DMS53 (cell line): ENCODE measurements around the gene NPAS3.

Source experiments
- DNase-seq: peaks from one replicate; lab custom pipeline; 2025; lab: John Stamatoyannopoulos, UW

Gene NPAS3

DNA sequence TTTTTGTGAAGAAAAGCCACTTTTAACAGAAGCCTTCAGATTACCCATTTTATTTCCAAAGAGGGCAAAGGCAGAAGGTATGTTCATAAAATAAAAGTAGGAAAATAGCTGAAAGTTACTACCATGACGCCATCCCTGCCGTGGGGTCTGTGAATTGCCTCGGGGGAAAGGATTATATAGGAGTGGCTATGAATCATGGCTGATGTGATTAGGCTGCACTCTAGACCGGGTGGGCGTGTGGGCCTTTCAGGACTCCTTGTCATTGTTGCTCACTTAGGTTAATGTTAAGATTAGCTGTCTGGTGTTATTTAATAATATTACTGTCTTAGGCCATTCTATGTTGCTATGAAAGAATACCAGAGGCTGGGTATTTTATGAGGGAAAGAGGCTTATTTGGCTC is 816.7 kb downstream of the NPAS3 start:
- no peak for DNase-seq

DNA sequence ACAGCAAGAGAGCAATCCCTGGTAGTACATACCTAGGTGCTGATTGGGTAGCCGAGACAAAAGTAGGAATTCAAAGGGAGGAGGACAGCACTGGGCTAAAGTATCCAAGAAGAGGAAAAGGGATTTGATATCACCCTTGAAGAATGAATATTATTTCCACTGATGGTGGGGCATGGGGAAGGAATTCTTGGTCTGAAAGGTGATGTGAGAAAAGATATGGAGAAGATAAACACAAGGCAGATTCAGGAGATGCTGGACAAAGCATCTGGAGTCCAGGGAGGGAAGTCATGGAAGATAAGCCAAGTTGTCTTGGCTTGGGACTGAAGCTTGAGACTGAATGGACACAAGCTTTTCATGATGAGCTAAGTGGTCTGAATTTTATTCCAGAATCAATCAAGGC is 818.2 kb downstream of the NPAS3 start:
- DNase-seq, result no peak

DNA sequence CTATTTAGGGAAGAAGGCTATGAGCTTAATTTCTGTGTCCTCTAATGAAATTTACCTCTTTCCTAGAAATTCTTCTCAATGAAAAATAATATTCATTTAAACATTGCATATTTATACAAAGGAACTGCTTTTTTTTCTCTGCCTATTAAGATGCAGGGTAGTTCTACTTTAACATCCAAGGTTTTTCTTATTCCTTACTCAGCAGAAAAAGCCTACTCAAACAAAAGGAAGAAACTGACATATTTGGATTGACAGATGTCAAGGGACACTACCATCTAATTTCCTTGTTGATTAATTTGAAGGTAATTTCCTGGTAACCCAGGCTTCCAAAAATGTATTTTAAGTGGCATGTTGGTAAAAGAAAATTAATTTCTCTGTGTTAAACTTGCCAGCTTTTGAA is 819.9 kb downstream of the NPAS3 start:
- no peak for DNase-seq

DNA sequence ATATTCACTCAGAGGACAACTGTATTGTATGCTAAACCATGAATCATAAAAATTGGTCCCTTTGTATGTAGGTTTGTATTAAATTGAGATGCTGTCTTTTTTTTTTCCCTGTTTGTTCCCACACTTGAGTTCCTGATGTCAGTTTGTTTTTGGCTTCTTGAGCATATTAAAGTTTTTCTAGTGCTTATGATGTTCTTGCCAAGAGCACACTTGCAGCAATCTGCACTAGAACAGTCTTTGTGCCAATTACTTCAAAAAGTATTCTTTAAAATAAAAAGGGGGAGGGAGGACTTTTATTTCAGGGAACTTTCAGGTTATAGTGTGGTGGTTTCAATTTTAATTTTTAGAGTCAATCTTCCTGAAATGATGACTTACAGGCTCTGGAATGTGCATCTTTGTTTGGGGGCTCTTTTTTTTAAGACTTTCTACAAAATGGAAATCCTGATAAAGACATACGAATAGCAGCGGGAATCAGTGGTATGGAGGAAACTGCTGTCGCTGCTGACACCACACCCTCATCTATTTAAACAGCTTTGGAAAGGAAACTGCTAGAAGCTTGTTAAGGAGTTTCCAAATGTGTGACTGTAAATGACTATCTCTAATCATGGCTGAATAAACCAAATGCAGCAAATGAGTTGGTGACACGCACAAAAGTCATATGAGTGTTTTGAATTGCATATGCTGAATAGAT is 823.6 kb downstream of the NPAS3 start:
- DNase-seq, result no peak

DNA sequence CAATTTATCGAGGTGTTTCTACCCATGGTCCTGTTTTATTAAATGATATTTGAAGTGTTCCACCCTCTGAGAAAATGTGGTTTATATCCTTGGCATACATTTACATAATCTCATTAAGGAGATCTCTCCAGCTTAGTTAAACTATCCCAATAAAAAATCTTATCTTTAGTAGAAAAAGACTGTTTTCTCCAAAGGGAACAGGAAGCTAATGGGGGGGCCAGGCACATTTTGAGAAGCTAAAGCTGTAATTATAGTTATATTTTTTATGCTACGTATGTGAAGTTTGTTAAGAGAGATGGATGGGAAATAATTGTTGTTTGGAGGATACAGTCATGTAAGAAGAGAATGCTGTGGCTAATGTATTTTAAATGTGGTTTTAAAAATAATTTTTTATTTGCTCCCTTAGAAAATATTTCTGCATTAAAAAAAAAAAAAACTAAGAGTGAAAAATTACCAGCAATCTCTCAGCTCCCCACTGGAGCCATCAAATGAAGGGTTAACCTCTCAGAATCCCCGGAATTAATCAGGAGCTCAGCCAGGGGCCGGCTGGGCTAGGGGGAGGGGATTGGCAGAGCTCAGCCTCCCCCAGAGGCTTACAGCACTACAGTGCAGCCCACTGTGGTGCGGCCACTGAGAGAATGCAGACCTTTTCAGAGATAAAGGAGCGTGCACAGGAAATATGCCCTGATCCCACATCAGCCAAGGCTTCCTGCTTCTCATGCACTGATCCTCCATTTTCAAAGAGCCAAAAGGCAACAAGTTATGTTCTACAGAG is 826.4 kb downstream of the NPAS3 start:
- DNase-seq, result no peak

DNA sequence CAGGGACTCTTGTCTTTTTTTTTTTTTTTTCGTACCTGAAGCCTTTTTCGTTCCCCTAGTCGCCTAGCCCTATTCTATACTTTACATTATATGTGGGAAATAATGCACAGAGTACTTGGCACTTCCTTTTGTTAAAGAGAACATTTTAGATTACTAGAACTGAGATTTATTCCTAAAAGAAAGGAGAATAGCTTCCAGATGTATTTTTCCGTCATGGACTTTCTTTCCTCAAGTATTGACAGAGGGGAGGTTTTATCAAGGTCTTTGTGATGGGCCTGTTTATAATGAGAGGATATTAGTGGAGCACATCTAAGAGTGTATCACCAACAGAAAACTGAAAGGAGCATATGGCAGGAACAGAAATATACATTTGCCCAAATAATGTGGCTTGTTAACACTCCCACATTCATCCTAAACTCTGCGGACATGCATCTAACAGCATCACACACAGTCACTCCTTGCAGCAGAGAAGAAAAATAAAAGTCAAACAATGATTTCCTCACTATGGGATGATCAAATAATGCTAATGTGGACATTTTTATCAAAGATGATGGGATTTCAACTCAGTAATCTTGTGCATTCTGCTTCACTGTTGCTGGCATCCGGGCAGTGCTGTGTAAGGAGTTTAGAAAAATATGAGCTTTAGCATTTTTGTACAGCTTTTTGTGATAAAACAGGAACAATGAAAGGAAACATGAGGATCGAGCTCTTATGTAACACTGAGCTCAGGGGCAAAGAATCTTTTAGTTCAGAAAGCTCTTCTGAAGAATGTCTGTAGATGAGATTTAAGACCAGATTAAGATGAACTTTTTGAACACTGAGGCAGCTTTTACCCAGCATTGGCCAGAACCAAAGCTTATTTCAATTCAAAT is 829.1 kb downstream of the NPAS3 start:
- no peak for DNase-seq

DNA sequence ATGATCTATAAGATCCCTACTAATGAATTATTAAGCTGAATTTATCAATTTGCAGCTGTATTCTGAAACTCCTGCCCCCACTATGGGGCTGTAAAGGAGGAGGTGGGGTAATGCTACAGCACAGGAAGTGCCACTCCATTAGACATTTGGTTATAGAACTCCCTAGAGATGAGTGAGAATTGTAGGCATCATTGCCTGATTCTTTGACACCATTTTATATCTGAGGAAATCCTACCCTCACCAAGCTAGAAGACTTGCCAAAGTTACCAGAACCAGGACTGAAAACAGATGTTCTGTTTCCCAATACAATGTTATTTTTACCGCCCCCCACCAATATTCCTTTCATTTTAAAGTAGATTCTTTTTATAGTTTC is 829.8 kb downstream of the NPAS3 start:
- no peak for DNase-seq

DNA sequence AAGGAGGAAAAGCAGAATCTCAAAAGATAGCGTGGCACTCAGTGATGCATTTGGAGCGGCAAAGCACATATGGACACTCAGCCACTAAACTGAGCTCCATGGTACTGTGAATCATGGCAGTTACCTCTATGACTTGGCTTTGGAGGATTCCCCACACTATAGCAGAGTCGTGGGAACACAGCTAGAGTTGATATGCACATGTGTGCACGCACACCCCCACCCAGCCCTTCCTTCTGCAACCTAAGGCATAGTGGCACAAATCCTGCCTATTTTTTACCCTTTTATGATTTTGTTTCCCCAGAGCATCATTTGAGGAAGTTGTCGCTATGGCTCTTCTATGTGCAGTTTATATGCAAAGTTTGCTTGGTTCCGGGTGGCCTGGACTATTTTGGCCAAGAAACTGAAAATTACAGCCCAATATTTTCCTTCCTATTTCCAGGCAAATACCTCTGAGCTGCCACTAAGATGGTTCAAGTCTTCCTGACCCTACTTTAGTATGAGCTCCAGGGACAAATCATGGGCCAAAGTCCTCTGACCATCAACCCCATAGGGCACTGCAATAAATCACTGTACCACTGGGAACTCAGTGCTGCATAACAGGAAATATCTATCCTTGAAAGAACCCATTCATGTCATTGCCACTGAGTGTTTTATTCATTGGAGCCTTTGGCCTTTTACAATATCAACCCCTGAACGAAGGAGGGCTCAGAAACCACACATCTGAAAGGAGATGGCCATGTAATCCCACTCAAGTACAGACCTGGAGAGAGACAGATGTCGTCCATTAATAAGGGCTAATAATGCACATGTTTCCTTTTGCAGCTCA is 834.7 kb downstream of the NPAS3 start:
- no peak for DNase-seq

DNA sequence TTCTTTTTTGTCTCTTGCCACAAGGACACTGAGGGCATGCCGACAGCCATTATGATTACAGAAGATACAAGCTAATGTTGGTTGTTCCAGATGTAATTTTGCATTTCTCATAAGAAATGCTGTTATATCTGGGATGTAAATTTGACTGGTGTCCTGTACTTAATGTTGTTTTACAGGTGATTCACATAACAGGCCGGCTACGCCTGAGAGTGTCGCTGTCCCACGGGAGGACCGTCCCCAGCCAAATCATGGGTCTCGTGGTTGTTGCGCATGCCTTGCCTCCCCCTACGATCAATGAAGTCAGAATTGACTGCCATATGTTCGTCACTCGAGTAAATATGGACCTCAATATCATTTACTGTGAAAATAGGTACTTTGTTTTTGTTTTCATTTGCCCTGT is 835.5 kb downstream of the NPAS3 start:
- no peak for DNase-seq

DNA sequence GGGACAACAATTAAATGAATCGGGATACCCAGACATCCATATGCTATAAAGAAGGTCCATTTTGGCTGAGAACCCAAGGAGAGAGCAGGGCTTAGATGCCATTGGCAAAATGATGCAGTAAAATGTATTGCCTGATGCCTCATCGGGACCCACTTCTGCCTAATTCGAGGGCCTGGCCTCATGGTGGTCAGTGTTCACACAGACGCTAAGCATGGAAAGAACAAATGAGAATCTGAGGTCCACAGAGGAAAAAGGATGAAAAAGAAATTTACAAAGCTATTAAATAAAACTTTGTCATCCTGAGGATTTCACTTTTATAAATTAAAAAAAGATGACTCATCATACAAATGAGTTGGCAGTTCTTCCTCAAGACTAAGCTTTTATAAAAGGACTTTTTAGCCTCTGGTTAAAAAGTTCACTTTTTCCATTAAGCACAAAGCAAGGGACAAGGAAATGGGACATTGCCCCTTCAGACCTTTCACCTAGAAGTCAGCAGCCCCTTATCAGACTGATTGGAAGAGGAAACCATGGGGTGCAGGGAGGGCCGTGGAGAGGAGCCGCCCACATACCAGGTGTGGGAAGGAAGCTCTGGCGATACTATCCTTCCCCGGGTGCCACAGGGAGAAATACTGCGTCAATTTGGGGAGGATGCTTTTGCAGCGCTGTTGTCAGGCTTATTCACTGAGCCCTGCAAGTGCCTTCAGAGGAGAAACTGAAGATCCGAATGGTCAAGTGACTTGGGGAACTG is 836.2 kb downstream of the NPAS3 start:
- no peak for DNase-seq

DNA sequence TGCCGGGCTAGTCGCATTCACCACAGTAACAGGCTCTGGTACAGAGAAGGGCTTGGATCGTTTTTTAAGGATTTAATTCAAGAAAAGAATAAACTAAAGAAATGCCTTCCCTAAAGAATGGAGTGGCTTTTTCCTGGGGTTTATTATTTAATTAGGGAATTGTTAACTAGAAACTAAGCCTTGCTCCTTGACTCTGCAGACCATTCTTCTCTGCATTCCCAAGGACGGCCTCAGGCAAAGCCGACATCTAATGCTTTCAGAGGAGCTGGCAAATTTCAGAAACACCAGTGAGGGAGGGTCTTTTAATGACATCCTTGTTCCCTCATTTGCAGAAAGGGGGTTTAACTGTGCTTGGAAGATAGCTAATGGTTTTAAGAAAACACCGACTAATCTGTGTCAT is 838.2 kb downstream of the NPAS3 start:
- DNase-seq, result no peak

DNA sequence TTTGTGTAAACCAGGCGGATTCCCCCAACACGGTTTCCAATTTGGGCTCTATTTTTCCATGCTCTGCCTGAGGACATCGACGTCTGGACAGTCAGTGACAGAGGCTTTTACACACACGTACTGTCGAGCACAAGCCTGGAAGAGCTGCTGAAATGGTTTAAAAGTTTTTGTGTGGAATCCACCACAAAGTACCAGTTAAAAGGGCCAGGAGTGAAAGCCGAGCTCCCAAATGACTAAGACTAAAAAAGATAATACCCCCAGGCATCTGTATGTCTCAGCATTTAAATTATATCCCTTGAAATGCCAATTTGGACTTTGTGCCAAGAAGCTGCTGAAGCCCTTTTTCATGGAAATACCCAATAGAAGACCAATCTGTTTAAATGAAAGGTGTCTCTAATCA is 839.0 kb downstream of the NPAS3 start:
- DNase-seq, result no peak

DNA sequence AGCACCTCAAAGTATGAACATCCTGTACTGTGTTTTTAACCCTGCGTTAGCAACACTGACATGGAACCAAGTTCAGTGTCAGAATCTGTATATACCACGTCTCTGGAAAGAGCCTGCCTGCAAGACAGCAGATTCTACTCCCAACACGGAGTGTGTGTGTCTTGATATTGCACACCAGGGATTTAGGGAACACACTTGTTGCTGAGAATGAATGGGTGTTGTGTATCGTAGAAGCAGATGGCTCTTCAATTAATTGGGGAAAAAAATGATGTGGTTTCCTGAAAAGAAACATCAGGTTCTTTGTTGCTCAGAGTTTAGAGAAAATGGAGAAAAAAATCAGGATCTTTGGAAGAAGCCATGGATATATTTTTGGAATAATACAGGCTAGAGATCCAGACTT is 841.4 kb downstream of the NPAS3 start:
- DNase-seq, result no peak

DNA sequence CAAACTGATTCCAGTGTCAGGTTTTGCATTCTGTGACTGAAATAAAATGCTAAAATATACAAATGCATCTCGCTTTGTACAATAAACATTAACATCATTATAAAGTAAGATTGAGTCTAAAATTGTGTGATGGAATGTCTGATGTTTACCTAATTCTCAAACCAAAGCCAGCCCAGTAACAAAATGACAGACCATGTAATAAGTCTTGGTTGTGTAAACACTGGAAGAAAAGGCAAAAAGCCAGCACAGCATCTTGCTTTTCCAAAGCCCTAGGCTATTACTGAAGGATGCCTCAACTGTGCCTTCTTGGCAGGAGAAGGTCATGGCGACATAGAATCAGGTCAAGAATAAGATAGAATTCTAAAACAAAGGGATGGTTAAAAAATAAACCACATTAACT is 842.6 kb downstream of the NPAS3 start:
- DNase-seq, result no peak

DNA sequence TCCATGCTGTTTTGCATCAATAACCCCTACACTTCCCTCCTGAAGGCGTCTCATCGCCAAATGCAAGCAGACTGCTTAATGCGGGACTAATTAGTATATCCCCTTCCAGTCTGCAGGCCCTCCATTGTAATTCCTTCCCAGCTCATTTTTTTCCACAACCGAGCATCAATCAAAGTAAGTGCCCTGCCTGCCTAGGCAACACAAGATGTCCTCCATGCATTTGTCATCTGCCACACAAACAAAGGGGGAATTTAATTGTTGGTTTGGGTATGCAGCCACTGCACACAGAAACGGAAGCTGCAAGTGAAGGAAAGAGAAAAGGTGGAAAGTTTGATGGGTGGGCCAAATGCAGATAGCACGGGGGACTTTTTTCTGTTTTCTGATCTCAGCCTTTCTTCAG is 844.2 kb downstream of the NPAS3 start:
- no peak for DNase-seq

DNA sequence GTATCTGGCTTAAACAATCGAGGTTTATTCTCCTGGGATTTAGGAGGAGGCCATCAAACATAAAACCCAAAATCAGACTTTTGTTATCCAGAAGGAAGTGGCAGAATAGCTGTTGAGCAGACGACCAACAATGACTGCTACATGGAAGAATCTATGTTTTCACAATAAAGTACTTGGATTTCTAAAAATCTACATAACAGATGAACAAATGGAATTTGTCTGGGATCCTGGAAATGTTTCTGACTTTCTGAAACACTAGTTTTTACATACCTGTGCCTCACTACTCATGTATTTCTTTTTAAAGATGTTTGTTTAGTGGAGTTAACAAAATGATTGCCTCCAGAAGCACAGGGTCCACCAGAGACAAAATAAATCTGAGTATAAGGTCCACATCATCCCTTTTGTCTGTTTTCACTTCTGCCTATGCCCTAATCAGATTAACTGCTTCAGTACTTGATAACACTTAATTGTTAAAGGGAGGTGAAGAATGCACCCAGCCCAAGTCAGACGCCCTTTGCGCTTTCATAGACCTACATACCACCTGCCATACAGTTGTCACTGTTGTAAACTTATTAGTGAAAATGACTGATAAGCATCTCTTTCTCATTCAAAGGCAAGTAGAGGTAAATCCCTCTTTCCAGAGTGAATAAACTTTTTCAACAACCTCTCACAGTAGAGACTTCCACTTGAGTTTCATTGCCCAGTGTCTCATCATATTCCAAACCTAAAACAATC is 847.6 kb downstream of the NPAS3 start:
- DNase-seq, result no peak

DNA sequence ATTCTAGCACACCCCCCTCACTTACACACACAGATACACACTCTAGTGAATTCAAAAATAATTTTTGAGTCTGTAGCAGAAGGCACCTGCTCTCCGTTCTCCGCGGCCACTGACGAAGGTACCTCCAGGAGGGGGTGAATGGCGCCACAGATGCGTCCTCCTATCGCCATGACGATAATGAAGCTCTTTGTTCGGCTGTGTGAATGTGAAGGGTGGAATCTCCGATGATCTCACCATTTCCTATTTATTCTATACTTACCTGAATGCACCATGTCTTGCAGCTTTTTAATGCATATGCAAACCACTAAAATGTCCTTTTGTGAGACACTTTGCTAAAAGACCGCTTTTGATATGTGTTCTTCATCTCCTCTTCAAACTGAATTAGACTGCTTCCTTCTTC is 849.5 kb downstream of the NPAS3 start:
- peak; percentile 2 for DNase-seq

DNA sequence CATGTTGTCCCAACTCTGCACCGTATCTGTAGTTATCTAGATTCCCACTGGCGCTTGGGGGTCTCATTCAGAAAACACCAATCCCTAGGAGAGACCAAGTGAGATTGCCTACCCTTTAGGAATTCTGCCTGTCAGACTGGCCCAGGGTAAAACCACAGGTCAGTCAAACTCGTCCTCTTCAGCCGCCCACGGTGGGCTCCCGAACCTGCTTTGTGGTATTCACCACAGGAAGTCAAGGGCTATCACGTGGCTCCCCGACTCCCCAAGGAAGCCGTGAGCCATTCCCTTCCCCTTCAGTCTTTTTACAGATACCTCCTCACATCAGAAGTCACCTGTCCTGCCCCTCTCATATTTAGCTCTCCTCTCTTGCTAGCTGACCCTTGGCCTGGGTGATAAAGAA is 852.3 kb downstream of the NPAS3 start:
- no peak for DNase-seq

DNA sequence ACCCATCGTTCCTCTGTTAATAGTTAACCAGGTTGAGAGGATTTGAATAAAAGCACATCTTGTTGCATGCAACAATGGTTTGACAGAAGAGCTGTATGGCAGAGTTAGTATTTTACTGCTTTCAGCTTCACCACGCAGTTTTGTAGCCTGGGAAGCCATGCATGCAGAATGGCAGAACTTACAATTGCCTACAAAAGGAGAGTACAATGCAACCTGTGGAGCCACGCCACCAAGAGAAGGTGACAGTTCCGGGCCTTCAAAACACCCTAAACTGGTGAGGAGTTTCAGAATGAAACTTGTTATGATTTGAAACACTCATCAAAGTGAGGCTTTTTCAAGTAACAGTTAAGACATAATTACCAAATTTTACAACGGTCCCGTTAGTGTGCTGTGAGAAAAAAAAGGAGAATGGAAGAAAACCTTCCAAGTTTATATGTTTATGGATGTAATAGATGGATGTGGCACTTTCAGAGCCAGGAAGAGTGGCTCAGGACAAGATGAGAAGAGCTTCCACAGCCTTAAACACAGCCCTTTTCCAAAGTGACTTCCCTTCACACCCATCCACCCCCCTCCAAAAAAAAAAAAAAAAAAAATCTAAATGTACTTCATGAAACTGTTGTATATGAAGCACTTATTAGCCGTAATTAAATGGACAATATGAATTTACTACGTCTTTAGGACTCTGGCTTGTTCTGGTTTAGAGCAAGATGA is 853.5 kb downstream of the NPAS3 start:
- DNase-seq, result peak; percentile 22
